HG02678 (cell line): ENCODE results near the gene SLAMF7.
"Not testable (repeated sequence)": the region's sequence is repeated elsewhere in the genome, so short reads cannot be mapped to it uniquely, and the experiment has no call there.

ENCODE experiments used
- ATAC-seq: cut with Tn5 transposase; IDR thresholded peaks from one replicate; pipeline ENCODE4 v1.9.1; 2021; ENCODE audit warnings: mild to moderate bottlenecking, moderate library complexity; ENCODE audit not compliant: unreplicated experiment

The SLAMF7 gene

GRCh38 chr1:160739098-160739511, at the start of gene SLAMF7:
SLAMF7 (plus strand) TSS chr1:160739247; CDS start chr1:160739302, 55 bp downstream.
- ATAC-seq = peak; percentile 61

GRCh38 chr1:160692390-160692789, 46.7 kb upstream of the SLAMF7 start:
- ATAC-seq = not testable (repeated sequence)

GRCh38 chr1:160702100-160702499, 36.9 kb upstream of the SLAMF7 start:
- ATAC-seq = no peak

GRCh38 chr1:160704250-160704649, 34.8 kb upstream of the SLAMF7 start:
- no peak for ATAC-seq

GRCh38 chr1:160705212-160705621, 33.8 kb upstream of the SLAMF7 start:
- ATAC-seq = not testable (repeated sequence)

- no peak for ATAC-seq
These were observed 33.3 kb upstream of the SLAMF7 start for GRCh38 chr1:160705742-160706141.

GRCh38 chr1:160706526-160707235, 32.4 kb upstream of the SLAMF7 start:
- ATAC-seq = no peak

GRCh38 chr1:160707236-160708064, 31.6 kb upstream of the SLAMF7 start:
- no peak for ATAC-seq

GRCh38 chr1:160708118-160708517, 30.9 kb upstream of the SLAMF7 start:
- ATAC-seq = no peak

GRCh38 chr1:160708801-160709200, 30.2 kb upstream of the SLAMF7 start:
- ATAC-seq = peak; percentile 39

GRCh38 chr1:160709715-160710114, 29.3 kb upstream of the SLAMF7 start:
- no peak for ATAC-seq

GRCh38 chr1:160710517-160711252, 28.4 kb upstream of the SLAMF7 start:
- ATAC-seq = no peak

- no peak for ATAC-seq
These were observed 27.8 kb upstream of the SLAMF7 start for GRCh38 chr1:160711276-160711601.

GRCh38 chr1:160711602-160712311, 27.3 kb upstream of the SLAMF7 start, which contains the start of gene CD48:
CD48 (minus strand) TSS chr1:160711822; CDS start chr1:160711763, 59 bp downstream.
- ATAC-seq = peak; percentile 36

GRCh38 chr1:160712525-160713080, 26.4 kb upstream of the SLAMF7 start:
- peak; percentile 40 for ATAC-seq

GRCh38 chr1:160713161-160713560, 25.9 kb upstream of the SLAMF7 start:
- ATAC-seq = no peak

- ATAC-seq = not testable (repeated sequence)
These were observed 24.9 kb upstream of the SLAMF7 start for GRCh38 chr1:160714034-160714648.

- no peak for ATAC-seq
These were observed 23.0 kb upstream of the SLAMF7 start for GRCh38 chr1:160716013-160716412.

- ATAC-seq = no peak
These were observed 21.7 kb upstream of the SLAMF7 start for GRCh38 chr1:160717306-160717705.

GRCh38 chr1:160718210-160718609, 20.8 kb upstream of the SLAMF7 start:
- ATAC-seq = no peak
